Pulmonary artery endothelial cell (primary cell): ENCODE results near the gene DBN1. TPM values are rescaled to one million over a fixed set of nuclear protein-coding genes. Genes with fewer than 3 reads are reported as not detected.
A peak's percentile ranks its signal among the peaks of the same experiment; 100 is the strongest.
"Not testable (repeated sequence)": the region's sequence is repeated elsewhere in the genome, so short reads cannot be mapped to it uniquely, and the experiment has no call there.

Experiments used
- DNase-seq: peaks from one replicate; pipeline ENCODE4 v3.0.0-alpha.2; 2011; ENCODE audit warnings: low read depth, low spot score
- total RNA-seq: library from RNA; depleted of rRNA; stranded (reverse); fragments of >200 nt; gene quantifications from 2 replicates; pipeline ENCODE4 v1.2.3, GENCODE V29; 2014

DBN1 gene
- total RNA-seq, 1 donor from 2014 or later: 201 TPM

DNA sequence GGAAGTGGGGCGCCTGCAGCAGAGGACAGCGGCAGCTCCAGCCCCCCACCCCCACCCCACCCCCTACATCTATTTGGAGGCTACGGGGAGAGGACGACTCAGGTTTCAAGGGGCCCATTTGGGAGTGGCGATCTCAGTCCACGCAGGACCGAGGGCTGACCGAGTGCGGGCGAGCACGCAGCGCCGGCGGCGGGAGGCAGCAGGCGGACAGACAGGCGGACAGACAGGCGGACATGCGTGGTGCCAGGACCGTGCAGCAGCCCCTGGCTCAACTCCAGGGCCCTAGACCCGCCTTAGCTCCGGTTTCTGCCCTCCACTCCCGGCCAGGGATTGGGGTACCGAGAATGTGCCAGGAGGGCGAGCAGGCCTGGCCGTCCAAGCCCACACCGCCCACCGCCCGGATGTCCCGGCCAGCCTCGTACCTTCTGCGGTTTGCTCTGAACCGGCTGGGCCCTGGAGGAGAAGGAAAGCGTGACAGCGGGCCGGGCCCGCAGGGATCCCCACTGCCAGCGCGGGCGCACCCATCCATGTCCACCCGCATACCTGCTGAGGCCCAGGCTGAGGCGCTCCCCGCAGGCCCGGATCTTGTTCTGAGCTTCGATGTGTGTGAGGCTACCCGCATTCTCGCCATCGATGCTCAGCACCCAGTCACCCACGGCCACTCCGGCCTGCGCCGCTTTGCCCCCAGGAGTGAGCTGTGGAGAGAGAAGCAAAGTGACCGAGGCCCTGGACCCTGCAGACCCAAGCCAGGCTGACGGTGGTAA is 18.7 kb upstream of the DBN1 start:
- DNase-seq: no peak

DNA sequence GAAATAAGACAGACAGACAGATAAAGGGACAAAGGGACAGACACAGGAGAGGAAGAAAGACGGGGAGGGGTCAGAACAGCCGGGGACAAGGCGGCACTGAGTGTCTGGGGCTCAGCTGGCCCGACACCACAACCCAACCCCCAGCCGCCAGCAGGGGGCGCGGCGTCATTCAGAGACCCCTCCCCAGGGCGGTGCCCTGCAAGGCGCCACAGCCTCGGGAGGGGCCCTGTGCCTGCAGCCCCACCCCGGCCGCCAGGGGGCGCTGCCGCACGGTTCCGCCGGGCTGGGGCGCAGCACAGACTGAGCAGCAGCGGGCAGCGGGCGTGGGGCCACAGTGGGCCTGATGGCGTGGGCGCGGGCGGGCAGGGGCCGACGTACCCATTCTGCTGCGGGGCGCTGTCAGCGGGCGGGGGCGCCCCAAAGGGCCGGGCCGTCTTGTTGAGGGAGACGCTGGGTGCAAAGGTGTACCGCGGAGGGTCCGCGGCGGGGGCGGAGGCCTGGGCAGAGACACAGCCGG is 18.1 kb upstream of the DBN1 start:
- no peak for DNase-seq

DNA sequence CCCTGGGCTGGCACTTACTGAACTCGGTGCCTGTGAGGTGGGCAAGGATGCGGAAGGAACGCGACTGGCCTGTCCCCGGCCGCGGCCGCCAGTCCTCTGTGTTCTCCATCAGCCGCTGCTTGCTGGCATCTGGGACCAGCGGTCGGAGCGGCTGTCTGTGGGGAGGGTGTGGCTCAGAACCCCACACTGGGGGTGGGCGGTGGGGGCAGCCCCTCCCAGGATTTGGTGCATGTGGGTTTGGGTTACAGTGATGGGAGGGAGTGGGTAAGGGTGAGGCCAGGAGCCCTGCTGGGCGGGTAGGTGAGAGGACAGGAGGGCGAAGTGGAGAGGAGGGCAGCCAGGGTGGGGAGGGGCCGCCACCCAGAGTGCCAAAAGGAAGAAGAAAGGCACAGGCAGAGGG is 17.6 kb upstream of the DBN1 start:
- DNase-seq: no peak

DNA sequence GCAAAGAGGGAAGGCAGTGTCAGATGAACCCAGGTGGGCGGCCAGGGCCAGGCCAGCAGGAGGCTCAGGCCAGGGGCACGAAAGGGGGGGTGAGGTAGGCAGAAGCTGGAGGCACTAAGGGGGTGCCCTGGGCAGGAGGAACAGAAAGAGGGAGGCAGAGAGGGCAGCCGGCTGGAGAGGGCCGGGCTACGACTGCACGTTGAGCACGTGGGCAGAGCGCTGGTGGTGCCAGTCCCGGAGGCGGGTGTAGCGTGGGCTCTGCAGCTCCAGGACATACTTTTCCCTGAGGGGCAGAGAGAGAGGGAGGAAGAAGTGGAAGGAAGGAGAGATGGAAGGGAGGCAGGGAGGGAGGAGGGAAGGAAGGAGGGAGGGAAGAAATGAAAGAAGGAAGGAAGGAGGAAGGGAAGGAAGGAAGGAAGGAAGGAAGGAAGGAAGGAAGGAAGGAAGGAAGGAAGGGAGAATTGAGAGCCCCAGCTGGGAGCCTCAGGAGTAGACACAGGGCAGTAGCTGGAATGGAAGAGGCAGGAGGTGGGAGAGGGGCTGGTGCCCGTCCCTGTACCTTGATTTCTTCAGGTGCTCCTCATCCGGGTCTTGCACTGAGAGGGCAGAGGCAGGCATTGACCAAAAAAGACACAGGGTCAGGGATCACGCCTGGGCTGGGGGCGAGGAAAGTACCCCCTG is 17.0 kb upstream of the DBN1 start:
- no peak for DNase-seq

DNA sequence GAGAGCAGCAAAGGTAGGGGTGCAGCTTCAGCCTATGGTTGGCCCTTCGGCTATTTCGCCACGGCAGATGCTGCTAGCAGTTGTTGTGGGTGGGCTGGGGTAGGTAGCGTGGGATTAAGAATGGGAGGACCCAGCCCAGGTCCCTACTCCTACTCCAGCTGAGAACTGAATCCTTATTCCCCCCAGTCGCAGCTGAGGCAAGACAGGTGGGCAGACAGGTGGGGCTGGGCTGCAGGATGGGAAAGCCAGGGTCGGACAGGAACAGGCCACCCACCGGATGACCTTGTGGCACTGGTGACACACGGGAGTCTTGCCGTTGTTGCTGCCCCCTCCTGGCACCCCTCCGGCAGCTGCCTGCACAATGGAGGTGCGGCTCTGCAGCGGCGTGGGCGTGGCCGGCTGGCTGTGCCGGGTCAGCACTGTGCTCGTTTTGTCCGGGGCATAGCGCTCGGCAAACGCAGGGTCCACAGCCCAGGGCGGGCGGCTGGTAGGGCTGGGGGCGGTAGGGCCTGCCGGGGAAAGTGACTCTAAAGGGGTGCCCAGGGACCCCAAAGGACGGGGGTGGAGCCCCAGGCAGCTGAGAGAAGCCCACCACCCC is 15.8 kb upstream of the DBN1 start:
- no peak for DNase-seq

DNA sequence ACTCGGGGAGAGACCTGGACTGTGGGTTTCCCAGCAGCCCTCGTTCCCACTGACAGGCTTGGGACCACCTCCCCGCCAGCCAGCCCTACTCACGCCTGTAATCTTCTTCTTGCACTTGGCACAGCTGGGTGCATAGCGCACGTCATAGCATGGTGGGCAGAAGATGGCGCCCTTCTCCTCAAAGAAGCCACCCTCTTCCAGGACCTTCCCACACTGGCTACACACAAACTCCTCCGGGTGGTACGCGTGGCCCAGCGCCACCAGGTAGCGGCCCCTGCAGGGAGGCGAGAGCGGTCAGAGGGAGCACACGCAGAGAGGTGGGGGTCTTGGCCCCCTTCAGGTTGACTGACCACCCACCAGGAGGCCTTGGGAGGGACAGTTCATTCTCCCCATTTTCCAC is 14.5 kb upstream of the DBN1 start:
- DNase-seq: no peak

DNA sequence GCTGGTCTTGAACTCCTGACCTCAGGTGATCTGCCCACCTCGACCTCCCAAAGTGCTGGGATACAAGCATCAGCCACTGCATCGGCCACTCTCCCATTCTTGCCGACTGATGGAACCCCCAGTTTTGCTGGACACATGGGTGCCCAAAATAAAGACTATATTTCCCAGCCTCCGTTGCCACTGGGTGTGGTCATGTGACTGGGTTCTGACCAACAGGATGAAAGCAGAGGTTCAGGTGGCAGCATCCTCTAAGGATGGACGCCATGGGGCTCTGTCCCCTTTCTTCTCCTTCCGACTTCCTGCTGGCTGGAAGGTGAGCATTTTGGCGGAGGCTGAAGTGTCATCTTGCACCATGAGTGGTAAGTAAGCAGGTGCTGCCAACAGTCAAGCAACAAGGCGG is 13.7 kb upstream of the DBN1 start:
- DNase-seq: no peak

DNA sequence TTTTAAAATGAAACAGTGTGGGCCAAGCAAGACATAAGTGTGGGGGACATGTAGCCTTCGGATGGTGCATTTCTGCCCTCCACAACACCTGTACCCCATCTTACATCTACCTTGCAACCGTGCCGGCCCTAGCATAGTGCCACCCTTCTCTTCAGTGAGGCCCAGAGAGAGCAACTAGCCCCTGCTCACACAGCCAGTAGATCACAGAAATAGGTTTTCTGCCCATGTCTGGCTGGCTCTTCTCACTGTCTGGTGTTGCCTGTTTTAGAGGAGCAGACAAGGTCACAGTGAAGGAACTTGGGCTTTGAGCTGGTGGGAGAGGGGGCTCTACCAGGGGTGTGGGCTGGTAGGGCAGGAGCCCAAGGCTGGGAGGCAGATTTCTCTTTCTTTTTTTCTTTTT is 12.8 kb upstream of the DBN1 start:
- DNase-seq: no peak

DNA sequence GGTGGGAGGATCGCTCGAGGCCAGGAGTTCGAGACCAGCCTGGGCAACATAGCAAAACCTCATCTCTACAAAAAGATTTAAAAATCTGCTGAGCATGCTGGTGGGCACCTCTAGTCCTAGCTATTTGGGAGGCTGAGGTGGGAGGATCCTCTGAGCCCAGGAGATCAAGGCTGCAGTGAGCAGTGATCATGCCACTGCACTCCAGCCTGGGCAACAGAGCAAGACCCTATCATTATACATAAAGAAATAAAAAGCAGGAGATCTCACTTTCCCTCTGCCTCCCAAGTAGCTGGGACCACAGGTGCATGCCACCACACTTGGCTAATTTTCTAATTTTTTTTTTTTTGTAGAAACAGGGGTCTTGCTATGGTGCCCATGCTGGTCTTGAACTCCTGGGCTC is 12.3 kb upstream of the DBN1 start:
- not testable (repeated sequence) for DNase-seq

DNA sequence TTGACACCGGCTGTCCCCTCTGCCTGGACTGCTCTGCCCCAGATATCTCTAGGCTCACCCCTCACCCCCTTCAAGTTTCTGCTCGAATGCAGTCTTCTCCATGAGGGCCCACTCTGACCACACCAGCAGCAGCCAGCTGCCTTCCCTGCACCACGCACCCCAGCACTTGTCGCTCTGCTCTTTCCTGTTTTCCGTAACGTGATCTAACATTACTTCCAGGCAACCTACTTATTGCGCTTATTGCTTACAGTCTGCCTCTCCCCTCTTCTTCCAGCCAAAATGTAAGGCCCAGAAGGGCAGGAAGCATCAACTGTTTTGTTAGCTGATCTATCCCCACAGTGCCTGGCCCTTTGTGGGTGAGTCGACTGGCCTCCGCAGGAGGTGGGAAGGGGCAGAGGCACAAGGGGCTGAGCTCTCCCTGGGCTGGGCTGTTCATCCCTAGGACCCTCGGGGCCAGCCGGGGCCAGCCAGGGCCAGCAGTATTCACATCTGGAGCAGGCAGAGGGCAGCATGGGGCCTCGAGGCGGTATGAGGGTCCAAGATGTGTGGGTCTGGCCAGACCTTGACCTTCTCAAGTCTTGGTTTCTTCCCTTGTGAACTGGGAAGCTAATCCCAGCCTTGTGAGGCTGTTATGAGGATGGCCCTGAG is 11.6 kb upstream of the DBN1 start:
- no peak for DNase-seq

DNA sequence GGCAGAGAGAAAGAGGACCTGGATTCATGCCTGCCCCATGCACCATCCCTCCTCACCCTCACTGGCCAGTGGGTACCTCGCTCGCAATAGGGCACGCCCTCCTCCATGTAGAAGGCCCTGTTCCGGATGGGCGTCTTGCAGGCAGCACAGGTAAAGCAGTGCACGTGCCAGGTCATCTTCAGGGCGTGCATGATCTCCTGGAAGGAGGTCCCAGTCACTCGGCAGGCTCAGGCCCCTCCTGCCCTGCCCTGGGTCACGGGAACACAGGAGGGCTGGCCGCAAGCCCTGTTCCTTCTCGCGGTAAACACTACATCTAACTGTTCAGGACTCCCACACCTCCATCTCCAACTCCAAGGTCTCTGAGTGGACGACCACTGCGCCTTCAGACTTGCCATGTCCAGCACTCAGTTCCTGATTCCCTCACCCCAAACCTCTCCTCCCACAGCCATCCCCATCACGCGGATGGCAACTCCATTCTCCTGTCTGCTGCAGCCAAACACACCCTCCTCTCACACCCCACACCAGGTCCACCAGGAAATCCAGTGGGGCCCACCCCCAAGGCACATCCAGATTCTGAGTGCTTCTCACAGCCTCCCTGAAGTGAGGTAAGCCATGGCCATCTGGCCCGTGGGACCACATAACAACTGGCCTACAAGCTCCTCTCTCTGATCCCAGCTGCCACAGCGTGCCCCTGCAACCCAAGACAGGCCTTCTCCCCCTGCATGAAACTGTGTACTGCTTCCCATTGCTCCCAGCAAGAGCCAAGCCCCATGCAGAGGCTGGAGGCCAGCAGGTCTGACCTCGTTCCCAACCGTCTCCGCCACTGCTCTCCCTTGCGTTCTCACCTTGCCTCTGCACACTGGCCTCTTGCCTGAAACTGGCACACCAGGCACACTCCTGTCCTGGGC is 10.8 kb upstream of the DBN1 start:
- DNase-seq: no peak

DNA sequence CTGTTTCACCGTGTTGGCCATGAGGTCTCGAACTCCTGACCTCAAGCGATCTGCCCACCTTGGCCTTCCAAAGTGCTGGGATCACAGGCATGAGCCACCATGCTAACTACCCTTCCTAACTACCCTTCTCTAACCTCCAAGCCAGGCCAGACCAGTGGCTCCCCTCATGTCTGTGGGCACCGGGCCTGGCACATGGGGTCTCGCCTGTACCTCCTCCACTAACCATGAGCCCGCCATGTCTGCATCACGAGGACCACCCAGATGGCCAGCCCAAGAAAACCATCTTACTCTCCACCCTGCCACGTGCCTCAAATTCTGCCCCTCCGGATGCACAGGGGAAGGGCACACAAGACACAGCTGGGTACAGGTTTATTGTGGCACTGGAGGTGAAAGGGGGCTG is 9.6 kb upstream of the DBN1 start:
- no peak for DNase-seq

DNA sequence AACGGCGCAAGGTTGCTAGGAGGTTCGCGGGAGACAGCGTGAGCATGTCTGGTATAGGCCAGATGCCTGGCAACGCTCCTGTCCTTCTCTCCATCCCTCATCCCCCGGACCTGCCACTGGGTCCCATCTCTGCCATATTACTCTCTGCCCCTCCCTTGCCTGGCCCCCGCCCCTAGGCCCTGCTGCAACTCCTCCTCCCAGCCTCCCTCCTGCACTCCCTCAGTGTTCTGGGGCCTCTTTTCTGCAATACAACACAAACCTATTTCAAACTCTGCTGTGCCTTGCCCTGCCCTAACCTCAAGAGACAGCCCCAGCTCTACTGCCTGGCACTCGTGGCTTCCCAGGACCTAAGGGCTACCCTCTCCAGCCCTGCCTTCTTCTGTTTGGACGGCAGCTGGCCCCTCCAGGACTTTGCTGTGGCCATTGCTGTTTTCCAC is 8.9 kb upstream of the DBN1 start:
- DNase-seq: no peak

DNA sequence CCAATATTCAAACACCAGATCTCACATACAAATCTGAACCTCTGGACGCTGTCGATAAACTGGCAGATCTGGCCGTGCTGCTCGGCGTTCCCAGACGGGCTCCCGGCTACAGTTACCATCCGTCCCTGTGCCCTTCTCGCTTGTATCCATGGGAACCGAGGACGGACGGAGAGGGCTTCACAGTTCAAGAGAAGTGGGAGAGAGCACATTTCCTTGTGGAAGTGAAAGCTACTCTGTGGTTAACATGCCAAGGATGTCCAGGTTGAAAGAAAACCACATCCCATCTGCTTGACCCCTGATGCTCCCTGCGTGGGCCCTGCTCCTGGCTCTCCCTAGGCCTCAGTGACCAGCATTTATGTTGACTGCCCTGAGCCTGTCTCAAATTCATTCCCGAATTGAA is 6.3 kb upstream of the DBN1 start:
- no peak for DNase-seq

DNA sequence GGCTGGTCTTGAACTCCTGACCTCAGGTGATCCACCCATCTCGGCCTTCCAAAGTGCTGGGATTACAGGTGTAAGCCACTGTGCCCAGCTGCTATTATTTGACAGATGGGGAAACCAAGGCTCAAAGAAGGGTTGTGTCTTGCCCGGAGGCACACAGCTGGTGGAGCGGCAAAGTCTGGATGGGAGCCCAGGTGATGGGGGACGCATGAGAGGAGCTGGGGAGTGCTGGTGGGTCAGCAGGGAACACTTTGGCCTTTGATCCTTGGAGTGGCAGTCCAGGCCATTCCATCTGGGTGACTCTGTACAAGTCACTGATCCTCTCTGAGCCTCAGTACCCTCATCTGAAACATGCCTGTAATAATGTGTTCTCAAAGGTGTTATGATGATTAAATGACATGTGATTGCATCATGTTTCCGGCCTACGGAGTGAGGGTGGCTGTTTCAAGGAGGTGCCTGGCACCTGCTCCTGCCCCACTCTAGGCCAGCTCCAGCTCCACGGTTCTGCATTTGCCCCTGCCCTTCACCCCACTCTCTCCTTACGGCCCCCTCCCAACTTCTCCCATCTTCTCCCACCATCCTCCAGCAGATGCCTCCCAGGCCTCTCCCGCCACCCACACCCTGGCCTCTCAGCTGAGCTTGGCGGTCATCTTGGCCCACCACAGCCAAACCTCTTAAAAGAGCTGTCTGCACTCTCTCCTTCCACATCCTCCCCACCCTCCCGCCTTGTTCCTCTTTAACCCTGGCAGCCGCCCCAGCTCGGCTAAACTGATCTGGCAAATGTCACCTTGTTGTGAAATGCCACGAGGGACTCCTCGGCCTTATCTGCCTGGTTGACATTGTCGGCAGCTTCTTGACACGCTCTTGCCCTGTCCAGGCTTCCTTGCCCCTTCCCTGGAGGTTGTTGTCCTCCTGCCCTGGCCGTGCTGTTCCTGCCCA is 5.5 kb upstream of the DBN1 start:
- DNase-seq: no peak

DNA sequence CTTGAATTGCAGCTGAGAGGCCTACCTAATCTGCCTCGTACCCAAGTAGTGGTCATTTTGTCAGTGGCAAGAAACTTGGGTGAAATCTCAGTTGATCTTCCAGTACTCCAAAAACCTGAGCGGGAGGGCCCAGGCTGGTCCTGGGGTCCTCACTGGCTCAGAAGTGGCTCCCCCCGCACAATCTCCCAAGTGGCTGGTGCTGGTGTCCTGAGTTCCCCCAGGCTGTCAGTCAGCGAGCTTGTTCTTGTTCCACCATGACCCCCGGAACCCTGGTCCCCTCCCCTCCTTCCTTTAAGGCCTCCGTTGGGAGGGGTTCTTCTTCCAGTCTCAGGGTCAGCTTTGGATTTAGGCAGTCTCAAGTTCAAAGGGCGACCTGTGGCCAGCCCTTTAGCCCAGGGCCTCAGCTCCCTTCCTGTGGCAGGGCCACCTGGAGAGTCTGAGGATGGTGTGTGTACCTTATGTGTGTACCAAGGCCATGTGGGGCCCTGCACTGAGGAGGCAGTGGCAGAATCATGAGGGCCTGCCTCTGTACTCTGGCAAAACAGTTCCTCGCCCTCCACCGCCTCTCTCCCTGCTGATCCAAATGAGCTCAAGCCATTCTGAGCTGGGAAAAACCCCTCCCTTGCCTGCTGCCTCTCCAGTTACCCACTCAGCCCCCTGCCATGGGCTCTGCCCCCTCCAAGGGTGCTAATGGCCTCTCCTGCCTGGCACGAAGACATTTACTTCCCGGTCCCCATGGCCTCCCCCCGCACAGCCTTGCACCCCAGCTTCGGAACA is 4.5 kb upstream of the DBN1 start:
- no peak for DNase-seq

DNA sequence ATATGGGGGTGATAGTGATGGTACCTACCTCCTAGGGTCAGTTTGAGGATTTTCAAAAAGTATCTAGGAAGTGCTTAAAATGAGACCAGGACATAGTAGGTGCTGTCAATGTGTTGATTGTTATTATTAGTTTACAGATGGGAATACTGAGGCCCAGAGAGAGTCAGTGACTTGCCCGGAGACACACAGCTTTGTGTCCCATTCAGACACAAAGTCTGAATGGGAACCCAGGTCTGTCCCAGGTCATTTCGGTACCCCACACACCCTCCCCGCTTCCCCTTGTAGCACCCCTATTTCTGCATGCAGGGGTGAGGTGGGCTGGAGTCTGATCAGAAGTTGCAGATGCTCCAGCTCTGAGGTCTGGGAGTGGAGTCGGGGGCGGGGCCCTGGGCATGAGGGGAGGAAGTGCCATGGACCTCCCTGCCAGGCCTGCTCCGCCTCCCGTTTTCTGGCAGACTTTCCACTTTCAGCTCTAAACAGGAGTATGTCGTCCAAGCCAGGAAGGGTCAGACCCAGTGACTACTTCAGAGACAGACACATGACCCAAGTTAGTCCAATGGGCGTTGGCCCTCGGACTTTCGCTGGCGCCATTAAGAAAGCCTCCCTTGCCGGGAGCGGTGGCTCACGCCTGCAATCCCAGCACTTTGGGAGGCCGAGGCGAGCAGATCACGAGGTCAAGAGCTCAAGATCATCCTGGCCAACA is 3.2 kb upstream of the DBN1 start:
- peak; percentile 87 for DNase-seq
